ENCODE results near the gene BAZ1B.
"Not testable (repeated sequence)": the region's sequence is repeated elsewhere in the genome, so short reads cannot be mapped to it uniquely, and the experiment has no call there.

BAZ1B gene

DNA sequence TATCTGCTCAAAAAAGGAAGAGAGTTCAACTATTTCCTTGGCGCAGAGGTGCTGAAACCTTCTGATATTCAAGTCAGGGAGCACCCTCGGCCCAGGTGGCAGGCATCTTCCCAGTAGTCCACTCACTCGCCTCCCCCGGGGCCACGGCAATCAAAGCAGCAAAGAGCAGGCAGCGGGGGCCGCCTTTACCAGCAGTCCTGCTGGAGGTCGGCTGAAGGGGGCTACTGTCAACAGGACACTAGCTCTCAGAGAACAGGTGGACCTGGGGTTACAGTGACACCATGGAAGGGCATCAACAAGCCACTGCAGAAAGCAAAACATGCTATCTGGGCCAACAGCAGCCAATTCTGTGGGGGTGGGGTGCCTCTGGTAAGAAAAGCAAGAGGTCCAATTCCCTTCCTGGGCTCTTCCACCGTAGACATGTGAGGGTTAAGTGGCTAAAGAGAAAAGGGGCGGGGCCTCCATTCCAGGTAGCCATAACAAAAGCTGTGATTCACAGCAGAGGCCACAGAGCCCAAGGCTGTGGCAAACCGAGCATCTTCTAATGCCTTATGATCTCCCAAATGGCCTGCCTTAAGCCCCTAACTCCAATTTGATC, 79.1 kb downstream of the BAZ1B start:
- no peak for DNase-seq

DNA sequence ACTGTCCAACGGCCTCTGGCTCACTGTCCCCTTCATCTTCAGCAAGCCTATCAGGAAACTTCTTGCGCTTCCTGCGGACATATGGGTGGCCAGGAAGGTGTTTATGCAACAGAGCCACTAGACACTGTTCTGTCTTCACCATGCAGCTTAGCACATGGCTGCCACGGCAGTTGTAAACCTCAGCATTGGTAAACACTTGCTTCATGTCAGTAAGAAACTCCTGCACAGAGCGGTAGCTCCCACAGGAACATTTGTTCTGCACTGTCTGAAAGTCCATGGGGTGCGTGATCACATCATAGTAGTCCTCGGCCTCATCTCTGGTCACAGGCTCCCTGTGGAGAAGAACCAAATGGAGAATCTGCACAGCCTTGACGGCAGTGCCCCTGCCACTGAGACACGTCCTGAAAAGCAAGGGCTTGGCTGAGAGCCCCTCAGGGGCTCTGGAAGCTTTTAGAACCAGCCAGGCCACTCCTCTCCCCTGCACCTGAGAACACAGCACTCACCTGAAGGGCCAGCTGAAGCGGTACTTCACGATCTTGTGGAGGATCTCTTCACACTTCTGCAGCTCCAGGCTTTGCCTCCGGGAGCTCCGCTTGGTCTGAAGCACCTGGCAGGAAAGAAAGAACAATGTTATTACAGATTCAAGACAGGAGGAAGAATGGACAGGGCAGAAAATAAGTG, 79.7 kb downstream of the BAZ1B start:
- no peak for DNase-seq

DNA sequence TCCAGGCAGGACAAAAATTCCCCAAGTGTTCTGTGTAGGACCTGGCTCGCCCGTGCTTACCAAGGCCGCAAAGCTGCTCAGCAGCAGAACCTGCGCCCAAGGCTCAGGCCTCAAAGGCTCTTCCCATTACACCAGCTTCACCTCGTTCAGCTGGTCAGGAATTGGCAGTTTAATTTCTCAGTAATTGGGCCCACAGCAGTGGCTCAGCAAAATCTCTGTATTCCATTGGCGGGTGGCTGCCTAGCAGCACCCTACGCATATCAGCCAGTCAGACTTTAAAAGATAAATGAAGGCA, 82.7 kb downstream of the BAZ1B start:
- no peak for DNase-seq

DNA sequence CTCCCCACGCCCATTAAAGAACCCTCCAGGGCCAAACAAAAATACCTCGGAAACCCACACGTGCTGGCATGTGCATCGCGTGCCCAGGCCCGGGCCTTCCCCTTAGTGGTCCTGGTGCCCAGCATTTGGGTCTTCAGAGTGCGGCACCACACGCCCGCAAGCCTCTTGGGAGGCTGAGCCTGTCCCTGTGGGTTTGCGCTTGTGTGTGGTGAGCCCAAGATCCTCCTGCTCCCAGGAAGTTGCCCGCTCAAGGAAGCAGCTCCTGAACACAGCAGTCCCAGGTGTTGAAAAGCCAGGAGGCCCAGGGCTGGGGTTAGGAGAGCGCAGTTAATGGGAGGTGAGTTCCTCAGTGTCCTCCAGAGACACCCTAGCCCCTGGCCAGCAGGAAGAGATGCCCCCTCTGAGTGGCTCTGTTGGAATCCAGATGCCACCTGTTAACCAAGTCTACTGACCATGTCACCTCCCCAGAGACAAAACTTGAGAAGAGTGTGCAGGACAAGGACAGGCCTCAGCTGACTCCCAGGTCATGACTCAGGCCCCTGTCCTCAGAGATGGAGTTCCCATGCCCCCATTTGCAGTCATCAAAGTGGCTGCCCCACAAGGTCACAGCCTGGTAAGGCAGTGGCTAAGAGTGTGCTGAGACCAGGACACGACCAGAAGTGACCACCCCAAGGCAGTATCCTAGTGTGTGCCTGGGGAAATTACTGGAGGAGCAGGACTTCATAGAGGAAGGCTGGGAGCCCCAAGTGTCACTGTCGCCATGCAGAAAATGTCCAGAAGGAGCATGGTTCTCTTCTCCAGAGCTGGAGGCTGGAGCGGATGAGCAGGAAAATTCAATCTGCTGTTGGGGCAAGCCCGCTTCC, 83.3 kb downstream of the BAZ1B start:
- DNase-seq, result no peak

DNA sequence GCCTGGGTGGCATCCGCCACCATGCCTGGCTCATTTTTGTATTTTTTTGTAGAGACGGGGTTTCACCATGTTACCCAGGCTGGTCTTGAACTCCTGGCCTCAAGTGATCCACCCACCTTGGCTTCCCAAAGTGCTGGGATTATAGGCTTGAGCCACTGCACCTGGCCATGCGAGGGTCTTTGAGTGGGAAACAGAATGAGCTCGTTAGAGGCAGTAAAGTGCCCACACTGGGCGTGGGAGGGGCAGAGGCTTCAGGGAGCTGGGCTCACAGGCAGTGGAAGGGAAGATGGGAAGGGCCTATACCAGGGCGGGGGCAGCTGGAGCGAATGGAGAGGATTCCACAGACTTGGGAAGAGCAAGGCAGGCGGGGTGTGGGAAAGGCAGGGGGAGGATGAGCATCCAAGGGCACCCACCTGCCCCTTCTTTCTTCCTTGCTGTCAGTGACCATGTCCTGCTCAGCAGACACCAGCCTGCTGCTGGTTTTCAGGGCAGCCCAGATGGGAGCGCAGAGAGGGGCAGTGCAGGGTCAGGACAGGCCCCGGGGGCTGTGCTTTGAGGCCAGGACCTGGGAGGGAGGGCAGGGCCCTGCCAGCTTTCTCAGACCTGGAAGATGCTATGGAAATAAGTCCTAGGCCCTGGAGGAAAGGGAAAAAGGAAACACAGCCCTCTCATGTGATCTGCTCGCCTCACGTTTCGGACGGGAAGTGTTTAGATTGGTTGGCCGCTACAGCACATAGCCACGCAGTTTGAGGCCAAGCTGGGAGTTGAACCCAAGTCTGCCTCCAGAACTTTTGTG, 84.3 kb downstream of the BAZ1B start:
- no peak for DNase-seq

DNA sequence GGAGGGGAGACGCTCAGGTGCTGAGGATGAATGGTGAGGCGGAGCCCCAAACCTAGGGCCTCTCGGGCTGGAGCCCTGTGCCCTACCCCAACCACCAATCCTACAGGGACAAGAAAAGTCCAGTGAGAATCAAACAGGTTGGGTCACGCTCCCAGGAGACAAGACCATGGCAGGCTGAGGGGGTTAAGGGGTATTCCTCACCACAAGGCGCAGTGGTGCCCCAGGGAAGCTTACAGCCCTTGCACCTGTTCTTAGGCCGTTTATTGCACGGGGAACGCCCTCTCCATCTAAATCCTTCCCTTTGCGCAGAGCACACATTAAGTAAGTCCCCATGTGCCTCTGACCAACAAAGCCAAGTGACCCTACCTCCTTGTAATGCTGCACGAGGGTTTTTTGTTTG, 85.0 kb downstream of the BAZ1B start:
- DNase-seq, result no peak

DNA sequence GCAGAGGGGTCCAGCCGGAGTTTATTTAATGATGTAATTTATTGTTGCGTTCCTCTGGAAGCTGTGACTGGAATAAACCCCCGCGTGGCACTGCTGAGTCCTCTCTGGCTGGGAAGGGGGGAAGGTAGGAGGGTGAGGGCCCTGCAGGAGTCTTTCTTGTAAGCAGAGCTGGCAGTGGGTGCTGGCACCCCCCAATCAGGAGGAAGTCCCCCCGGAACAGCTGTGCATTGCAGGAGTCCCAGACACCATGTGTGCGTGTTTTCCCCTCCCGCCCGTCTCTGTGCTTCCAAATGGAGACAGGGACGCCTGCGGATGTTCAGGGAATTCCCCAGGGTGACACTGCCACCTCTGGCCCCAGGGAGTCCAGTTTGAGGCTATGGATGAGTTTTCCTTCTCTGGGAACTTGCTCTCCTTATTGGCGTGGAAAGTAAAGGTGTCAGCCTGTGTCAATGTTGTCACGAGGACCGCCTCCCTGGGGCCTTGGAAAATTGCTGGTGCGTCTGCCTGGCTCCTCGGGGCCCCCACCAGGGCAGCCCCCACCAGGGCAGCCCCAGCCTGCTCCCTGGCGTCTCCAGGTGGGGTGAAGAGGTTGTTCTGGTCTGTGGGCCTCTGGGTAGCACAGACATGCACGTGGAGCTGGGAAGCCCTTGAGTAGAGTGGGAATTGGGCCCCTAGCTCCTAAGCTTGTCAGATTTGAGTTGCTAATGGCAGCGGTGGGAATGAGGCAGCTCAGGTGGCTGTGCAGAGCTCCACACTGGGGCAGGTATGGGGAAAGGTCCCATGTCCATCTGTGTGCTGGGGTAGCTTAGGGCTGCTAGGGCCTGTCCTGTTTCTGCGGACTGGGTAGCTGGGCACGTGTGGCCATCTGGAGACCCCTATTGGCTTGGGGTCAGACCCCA, 85.8 kb downstream of the BAZ1B start:
- no peak for DNase-seq

DNA sequence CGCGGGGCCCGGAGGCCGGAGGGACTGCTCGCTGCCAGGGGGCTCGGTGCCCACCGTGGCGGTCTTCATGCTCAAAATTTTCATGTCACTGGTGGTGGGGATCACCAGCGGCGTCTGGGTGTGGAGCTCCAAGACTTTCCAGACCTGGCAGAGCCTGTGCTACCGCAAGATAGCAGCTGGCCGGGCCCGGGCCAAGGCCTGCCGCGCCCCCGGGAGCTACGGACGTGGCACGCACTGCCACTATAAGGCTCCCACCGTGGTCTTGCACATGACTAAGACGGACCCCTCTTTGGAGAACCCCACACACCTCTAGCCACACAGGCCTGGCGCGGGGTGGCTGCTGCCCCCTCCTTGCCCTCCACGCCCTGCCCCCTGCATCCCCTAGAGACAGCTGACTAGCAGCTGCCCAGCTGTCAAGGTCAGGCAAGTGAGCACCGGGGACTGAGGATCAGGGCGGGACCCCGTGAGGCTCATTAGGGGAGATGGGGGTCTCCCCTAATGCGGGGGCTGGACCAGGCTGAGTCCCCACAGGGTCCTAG, 86.6 kb downstream of the BAZ1B start:
- no peak for DNase-seq

DNA sequence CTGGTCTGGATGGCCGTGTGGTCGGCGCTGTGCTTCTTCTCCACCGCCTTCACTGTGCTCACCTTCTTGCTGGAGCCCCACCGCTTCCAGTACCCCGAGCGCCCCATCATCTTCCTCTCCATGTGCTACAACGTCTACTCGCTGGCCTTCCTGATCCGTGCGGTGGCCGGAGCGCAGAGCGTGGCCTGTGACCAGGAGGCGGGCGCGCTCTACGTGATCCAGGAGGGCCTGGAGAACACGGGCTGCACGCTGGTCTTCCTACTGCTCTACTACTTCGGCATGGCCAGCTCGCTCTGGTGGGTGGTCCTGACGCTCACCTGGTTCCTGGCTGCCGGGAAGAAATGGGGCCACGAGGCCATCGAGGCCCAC, 87.4 kb downstream of the BAZ1B start:
- no peak for DNase-seq

DNA sequence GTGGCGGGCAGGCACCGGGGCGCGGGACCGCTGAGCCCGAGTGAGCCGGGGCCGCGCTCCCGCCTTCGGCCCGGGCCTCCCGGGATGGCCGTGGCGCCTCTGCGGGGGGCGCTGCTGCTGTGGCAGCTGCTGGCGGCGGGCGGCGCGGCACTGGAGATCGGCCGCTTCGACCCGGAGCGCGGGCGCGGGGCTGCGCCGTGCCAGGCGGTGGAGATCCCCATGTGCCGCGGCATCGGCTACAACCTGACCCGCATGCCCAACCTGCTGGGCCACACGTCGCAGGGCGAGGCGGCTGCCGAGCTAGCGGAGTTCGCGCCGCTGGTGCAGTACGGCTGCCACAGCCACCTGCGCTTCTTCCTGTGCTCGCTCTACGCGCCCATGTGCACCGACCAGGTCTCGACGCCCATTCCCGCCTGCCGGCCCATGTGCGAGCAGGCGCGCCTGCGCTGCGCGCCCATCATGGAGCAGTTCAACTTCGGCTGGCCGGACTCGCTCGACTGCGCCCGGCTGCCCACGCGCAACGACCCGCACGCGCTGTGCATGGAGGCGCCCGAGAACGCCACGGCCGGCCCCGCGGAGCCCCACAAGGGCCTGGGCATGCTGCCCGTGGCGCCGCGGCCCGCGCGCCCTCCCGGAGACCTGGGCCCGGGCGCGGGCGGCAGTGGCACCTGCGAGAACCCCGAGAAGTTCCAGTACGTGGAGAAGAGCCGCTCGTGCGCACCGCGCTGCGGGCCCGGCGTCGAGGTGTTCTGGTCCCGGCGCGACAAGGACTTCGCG, 88.0 kb downstream of the BAZ1B start:
- DNase-seq, result no peak

DNA sequence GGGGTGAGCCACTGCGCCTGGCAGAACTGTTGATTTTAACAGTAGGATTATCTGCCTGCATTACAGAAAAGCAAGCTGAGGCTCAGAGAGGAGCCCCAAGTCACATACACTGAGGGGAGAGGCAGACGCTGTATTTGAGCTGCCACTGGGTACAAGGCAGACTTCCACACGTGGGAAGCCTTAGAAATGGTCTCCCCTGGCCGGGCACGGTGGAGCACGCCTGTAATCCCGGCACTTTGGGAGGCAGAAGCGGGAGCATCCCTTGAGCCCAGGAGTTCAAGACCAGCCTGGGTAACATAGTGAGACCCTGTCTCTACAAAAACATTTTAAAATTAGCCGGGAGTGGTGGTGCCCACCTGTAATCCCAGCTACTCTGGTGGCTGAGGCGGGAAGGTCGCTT, 89.4 kb downstream of the BAZ1B start:
- DNase-seq, result no peak

DNA sequence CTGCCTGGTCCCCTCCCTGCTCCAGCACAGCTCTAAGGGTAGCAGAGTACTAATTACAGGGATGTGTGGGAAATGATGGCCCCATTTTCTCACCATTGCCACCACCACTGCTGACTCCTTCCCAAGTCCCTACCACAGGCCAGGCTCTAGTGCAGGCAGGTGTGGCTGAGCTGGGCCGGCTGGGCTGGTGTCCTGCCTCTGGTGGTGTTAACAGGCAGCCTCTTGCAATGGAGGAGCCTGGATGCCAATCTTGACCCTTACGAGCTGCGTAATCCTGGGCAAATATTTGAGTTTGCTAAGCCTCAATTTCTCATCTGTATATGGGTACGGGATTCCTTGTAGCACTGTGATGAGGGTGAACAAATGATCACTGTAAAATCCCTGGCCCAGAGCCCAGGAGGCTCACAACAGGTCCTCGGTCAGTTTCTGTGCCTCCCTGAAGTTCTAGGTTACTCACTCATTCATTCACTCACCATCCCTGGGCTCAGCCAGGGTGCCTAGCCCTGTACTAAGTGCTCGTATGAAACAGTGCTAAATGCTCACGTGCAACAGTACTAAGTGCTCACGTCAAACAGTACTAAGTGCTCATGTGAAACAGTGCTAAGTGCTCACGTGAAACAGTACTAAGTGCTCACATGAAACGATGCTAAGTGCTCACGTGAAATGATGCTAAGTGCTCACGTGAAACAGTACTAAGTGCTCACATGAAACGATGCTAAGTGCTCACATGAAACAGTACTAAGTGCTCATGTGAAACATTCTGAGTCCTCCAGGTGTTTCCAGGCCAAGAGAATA, 90.9 kb downstream of the BAZ1B start:
- DNase-seq, result no peak

DNA sequence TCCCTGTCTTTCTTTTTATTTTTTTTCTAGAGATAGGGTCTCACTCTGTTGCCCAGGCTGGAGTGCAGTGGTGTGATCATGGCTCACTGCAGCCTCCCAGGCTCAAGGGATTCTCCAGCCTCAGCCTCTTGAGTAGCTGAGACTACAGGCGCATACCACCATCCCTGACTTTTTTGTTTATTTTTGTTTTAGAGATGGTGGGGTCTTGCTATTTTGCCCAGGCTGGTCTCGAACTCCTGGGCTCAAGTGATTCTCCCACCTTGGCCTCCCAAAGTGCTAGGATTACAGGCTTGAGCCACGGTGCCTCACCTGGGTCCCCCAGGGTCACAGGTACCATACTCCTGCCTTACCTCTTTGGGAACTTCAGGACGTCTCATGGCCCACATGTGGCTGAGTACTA, 91.6 kb downstream of the BAZ1B start:
- not testable (repeated sequence) for DNase-seq

DNA sequence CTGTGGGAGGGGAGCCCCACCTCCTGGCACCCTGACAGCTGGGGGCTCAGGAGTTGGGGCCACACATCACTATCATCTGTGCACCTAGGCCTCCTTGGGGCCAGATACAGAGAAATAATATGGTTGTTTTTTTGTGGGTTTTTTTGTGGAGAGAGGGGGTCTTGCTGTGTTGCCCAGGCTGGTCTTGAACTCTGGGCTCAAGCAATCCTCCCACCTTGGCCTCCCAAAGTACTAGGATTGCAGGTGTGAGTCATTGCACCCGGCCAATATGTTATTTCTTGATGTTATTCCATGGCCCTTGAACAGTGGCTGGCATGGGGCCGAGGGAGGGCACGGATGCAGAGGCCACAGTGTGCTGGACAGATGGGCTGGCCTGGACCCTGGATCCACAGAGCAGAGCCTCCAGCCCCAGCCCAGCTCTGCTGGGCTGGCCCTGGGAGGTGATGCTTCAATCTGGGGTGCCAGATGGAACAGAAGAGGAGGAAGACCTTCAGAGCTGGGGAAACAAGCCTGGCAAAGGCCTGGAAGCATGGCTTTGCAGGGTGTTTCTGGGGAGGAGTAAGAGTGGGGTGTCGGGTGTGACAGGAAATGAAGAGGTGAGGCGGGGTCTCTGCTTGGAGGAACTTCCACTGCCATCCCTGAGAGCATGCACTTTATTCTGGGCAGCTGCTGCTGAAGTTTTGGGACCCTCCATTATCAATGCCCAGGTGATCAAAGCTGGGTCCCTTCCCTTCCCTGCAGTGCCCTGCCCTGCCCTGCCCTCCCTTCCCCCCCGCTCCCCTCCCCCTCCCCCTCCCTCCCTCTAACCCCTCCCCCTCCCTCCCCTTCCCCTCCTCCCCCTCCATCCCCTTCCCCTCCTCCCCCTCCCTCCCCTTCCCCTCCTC, 92.2 kb downstream of the BAZ1B start:
- no peak for DNase-seq

DNA sequence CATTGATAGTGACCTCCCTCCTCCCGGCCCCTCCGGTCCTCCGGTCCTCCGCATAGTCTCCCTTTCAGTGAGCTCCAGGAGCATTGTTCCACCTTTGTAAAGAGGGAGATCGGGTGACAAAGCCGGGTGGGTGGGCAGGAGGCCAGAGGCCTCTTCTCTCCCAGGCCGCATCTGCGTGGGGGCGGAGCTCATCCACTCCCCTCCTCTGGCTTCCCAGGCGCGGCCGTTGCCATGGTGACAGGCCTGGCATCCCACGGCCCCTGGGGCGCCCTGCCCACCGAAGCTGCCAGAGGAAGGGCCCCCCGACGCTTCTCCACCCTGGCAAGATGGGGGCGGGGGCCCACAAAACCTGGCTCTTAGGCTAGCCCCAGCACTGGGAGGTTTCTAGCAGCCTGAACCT, 92.9 kb downstream of the BAZ1B start:
- no peak for DNase-seq

DNA sequence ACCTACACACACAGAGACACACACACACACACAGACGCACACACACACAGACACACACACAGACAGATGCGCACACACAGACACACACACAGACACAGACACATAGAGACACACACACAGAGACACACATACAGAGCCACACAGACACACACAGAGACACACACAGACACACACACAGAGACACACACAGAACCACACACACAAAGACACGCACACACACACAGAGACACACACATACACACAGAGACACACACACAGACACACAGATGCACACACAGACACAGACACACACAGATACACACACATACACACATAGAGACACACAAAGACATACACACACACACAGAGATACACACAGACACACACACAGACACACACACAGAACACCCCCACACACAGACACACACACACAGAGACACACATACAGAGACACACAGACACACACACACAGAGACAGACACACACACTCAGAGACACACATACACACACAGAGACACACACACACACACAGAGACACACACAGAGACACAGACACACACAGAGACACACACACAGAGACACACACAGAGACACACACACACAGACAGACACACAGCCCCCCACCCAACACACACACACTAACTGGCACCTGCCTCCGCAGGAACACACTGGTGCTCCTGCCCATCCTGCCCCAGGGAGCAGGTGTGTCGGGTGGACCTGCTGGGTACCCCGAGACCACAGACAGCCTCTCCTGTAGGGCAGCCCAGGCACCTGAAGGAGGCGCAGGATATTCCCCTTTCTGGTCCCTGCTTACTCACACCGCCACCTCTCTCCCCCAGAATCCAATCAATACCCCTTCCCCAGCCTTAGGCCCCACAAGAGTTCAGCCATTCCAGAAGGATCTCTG, 93.9 kb downstream of the BAZ1B start:
- no peak for DNase-seq

DNA sequence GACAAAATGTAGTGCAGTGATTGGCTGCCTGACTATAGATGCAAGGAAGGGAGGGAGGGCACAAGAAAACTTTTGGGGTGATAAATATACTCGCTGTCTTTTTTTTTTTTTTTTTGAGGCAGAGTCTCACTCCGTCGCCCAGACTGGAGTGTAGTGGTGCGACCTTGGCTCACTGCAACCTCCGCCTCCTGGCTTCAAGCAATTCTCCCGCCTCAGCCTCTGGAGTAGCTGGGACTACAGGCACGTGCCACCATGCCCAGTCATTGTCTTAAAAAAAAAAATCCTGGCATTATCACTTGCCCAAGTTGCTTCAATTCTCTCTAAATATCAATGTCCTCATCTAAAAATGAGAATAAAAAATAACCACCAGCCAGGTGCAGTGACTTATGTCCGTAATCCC, 96.1 kb downstream of the BAZ1B start:
- DNase-seq, result no peak

DNA sequence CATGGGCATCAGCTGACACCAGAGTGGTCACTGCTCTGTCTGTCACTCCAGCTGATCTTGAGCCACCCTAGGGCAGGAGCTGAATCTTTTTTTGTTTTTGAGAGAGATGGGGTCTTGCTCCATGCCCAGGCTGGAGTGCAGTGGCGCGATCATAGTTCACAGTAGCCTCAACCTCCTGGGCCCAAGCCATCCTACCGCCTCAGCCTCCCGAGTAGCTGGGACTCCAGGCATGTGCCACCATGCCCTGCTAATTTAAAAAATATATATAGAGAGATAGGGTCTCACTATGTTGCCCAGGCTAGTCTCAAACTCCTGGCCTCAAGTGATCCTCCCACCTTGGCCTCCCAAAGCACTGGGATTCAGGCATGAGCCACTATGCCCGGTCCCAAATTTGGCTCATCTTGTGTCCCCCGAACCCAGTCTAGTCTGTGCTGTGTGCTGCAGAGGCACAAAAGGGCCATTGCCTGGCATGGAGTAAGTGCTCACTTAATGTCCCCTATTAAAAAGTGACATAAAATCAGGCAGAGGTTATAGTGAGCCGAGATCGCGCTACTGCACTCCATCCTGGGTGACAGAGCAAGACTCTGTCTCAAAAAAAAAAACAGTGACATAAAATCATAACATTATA, 96.6 kb downstream of the BAZ1B start:
- no peak for DNase-seq
